Thyroid gland (tissue), 4 donors: ENCODE data around the gene TPSG1.
"Not testable (repeated sequence)": the region's sequence is repeated elsewhere in the genome, so short reads cannot be mapped to it uniquely, and the experiment has no call there.

Experiments used
- CTCF ChIP-seq, 6 experiments: fragments of 200-600 bp in 3 of 6; fragments of 450-650 bp in 3 of 6; sonication (generic) in 3 of 6; IDR thresholded peaks; one replicate each; pipeline ENCODE4 v1.5.1; 2016 to 2019; ENCODE audit warnings: antibody characterized with exemption in 6 of 6, mild to moderate bottlenecking in 2 of 6, inconsistent platforms in 1 of 6, moderate library complexity in 1 of 6
- POLR2A ChIP-seq, 2 donors: fragments of 450-650 bp; IDR thresholded peaks; one replicate each; pipeline ENCODE4 v1.6.1; 2017; ENCODE audit warnings: antibody characterized with exemption in 2 of 2, mild to moderate bottlenecking in 2 of 2, moderate library complexity in 1 of 2

DNA sequence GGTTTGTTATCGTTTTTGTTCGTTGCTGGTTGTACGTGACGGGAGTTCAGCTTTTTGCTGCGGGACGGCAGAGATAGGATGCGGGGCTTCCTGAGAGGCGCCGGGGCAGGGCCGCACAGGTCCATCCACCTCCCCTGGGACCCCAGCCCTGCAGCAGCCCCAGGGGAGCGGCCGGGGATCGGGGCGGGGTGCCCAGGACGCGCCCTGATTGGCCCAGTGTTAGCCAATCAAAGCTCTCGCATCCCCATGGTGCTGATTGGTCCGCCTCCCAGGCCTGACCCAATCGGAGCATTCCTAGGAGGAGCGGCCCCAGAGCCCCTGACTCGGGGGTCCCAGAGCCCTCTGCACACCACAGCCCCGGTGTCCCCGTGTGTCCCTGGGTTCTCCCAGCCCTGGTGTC lies 13.8 kb upstream of the TPSG1 start:
- TF ChIP-seq CTCF, POLR2A (IDR thresholded peaks at IDR 0.05): not testable (repeated sequence)
